Germinal center (tissue), 1 donor: ENCODE data around the gene EFCAB8.
"Not testable (repeated sequence)": the region's sequence is repeated elsewhere in the genome, so short reads cannot be mapped to it uniquely, and the experiment has no call there.

ENCODE experiments used
- DNase-seq: peaks from one replicate; pipeline ENCODE4 v3.0.0; 2012; ENCODE audit warnings: mixed read lengths, low spot score

Gene EFCAB8

DNA sequence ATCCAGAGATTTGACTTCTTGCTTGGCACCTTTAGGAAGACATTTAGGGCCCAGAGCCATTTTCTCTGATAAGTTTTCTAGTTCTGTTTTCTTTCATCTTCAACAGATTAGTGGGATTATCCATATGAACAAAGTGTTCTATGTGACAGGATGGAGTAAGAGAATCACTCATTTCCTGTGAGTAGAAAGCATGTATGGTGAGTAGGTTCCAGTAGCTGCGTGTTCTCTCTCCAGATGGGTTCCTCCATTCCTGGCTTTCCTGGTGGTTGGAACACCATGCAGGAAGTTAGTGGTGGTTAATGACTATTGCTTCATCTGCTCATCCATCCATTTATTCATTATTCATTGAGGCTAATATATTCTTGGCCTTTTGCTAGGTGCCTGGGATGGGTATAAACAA lies 54.0 kb downstream of the EFCAB8 start:
- no peak for DNase-seq

- no peak for DNase-seq
Observed at GRCh38 chr20:32914031-32914430, 55.3 kb downstream of the EFCAB8 start.

DNA sequence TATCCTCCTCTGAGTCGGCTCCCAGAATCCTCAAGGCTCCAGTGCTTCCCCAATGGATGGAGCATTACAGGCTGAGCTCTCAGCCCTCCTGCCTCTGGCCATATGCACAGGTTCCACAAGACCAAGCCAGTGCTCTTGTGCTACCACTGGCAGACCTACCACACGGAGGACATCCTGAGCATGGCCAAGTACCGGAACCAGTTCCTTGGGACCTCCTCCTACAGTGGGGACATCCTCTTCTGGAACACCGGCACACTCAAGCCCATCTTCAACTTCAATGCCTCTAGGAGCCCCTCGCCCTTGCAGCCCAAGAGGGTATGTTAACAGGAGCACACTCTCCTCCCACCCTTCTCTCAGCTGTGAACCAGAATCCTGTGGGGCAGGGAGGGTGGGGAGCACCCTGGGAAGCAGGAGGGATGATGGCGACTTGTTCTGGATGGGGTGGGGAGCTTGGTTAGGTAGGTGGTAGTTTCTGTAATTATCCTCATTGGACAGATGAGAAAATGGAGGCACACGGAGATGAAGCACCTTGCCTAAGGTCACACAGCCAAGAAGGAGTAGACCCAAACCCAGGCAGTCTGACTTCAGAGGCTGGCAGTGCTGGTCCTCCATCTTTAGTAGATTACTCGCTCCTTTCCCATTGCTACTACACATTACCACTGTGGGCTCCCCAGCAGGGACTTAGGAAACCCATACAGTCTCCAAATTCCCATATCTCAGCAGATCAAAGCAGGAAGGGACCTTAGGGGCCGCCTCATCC lies 58.6 kb downstream of the EFCAB8 start:
- no peak for DNase-seq

- DNase-seq, result no peak
Observed at GRCh38 chr20:32918296-32918695, 59.6 kb downstream of the EFCAB8 start.

DNA sequence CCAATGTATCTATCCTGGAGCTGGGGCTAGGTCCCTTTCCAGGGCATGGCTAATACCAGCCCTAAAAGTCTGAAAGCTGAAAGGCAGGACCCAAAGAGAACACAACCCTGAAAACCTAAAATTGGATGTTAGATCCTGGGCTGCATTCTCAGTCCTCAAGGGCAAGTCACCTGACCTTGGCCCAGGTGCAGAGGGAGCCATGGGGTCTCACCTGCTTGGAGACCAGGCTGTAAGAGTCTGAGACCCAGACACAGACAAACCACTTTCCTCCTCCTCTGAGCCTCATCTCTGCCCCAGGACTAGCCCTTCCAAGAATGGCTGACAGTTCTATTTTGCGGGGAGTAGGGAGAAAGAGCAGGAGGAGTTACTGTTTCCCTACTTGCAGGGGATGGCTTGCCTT lies 60.0 kb downstream of the EFCAB8 start:
- DNase-seq, result no peak

GRCh38 chr20:32920066-32920465 lies 61.3 kb downstream of the EFCAB8 start:
- no peak for DNase-seq

DNA sequence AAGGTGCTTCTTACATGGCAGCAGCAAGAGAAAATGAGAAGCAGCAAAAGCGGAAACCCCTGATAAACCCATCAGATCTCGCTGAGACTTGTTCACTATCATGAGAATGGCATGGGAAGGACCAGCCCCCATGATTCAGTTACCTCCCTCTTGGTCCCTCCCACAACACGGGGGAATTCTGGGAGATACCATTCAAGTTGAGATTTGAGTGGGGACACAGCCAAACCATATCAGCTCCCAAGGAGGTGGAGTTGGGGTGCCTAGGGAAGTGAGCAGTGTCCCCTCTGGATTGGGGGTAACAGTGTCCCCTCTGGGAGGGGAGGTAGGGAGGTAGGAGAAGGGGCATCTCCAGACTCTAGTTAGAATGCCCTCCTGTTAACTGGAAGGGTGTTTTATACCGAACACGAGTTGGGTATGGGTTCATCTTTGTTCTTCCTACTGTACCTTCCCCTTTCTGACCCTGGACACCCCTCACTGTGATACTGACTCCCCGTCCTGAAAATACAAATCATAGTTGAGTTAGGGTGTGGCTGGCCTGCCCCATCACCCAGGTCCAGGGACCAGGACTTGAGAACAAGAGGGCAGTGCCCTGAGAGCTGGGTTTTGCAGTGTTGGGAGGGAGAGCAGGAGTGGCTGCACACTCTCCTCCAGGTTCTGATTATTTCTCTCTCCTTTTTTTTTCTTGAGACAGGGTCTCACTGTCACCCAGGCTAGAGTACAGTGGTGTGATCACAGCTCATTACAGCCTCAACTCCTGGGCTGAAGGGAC lies 62.0 kb downstream of the EFCAB8 start:
- no peak for DNase-seq

DNA sequence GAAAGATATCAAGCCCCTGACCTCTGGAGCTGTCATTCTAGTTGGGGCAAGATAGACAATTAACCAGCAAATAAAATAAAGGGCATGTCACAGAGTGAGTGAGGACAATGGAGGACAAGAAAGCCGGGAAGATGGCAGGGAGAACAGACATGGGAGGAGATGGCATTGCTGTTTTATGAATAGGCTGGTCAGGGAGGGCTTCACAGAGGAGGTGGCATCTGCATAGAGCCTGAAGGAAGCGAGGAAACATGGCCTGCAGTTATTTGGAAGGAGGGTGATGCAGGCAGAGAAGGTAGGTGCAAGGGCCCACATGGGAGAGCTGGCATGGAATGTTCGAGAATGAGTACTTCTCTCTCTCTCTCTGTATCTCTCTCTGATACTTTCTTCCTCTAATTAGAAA lies 63.7 kb downstream of the EFCAB8 start:
- DNase-seq, result no peak

DNA sequence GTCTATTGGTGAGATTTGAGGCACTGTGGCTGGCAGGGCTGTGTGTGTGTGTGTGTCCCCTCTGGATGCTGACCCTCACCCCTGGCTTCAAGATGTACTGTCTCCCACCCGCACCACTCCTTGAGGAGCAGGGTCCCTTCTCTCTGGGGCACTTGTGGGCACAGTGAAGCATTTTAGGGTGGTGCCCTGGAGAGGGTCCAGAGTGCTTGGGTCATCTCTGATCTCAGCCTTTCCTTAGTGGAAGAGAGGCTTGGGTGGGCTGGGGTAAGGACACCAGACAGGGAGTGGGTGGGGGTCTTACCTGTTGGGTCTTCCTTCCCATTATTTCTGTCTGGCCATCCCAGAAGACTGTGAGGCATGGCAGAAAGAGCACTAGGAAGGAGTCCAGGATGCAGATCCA lies 66.1 kb downstream of the EFCAB8 start:
- DNase-seq, result no peak

DNA sequence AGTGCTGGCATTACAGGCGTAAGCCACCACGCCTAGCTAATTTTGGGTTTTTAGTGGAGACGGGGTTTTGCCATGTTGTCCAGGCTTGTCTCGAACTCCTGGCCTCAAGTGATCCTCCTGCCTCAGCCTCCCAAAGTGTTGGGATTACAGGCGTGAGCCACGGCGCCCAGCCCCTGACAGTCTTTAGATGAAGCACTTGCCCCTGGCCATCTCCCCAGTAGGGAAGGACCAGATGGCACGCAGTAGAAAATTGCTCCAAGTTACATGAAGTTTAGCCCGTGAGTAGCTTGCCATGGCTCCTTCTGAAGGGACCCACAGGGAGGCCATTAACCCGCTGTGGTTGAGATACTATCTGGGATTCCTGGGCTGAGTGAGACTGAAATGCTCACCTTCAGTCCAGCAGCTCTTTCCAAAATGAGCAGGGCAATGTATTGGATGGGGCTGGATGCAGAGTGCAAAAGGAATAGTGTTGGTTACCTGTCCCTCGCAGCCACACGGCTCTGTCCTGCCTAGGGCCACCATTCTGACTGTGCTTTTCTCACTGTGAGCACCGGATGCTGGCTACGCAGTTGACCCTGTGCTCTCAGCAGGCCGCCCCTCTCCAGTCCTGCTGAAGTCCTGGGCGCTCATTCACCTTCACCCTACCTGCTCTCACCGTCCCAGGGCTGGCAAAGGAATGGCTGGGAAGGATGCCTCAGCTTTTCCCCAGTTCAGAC lies 66.9 kb downstream of the EFCAB8 start:
- DNase-seq, result no peak

GRCh38 chr20:32929162-32929561 lies 70.4 kb downstream of the EFCAB8 start:
- DNase-seq, result no peak

GRCh38 chr20:32930181-32930580 lies 71.5 kb downstream of the EFCAB8 start:
- DNase-seq, result no peak

- no peak for DNase-seq
Observed at GRCh38 chr20:32930701-32931100, 72.0 kb downstream of the EFCAB8 start.

DNA sequence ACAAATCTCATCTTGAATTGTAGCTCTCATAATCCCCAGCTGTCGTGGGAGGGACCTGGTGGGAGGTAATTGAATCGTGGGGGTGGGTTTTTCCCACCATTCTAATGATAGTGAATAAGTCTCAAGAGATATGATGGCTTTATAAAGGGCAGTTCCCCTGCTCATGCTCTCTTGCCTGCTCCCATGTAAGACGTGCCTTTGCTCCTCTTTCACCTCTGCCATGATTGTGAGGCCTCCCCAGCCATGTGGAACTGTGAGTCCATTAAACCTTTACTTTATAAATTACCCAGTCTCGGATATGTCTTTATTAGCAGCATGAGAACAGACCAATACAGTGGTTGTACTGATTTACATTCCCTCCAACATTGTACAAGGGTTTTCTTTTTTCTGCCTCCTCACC lies 75.9 kb downstream of the EFCAB8 start:
- DNase-seq, result no peak

- no peak for DNase-seq
Observed at GRCh38 chr20:32941155-32941885, 82.6 kb downstream of the EFCAB8 start.

DNA sequence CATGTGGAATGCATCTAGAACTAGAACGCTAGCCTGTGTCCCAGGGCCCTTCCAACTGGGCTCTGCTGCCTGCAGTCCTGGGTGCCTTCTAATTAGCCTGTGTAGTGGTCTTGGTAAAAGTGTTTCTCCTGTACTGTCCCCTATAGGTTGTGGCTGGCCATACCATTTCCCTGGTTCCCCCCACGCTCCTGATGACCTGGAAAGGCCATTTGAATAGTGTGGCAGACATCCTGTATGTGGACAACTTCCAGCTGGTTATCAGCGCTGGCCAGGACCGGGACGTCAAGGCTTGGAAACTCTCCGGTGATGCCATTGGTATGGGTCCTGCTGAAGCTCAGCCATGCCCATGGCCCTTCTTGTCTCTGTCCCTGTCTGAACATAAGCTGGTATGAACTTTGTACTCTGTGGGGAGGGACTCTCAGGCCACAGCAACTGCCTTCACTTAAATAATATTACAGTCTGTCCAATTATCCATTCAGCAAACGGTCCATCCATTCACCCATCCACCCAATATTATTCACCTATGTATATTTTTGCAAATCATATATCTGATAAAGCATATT lies 84.8 kb downstream of the EFCAB8 start:
- no peak for DNase-seq

DNA sequence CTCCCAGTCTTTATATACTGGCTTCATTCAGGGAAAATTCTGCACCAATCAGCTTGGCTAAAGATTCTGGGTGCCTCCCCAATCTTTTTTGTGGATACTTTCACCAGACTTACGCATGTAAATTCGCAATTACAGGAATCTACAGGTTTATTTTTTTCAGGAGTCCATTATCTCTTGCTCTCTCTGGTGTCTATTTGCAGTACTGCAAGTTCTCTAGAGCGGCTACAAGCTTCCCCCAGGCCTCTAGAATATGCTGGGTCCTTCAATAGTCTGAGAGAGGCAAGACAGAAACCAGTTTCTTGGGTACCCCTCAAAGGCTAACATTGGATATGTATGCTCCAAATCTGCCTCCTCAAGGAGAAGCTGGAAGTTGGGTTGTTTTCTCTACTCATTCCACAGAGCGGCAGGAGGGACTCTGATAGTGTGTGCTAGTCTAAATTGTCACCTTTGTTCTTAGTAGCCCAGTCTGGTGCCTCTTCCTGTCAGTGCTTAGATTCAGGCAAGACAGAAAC lies 87.0 kb downstream of the EFCAB8 start:
- DNase-seq, result peak; percentile 15

- DNase-seq, result no peak
Observed at GRCh38 chr20:32946629-32947028, 87.9 kb downstream of the EFCAB8 start.

GRCh38 chr20:32950539-32950938 lies 91.8 kb downstream of the EFCAB8 start:
- DNase-seq, result not testable (repeated sequence)

GRCh38 chr20:32957459-32957858 lies 98.7 kb downstream of the EFCAB8 start:
- DNase-seq, result no peak

- DNase-seq, result no peak
Observed at GRCh38 chr20:32958574-32958973, 99.9 kb downstream of the EFCAB8 start.
